Measurements from ENCODE around the gene GYG1.

The GYG1 gene

GRCh38 chr3:149018247-149018646, 26.9 kb downstream of the GYG1 start:
- no peak for TF ChIP-seq CTCF (conservative IDR thresholded peaks at IDR 0.05; ENCODE audit: low read depth)
- ChIA-PET CTCF (interaction anchor here (0.6 kb wide), 1 partner anchor 20 kb away, joined by 3 read pairs; no protein-coding TSS in a partner anchor), POLR2A (ENCODE audit: low non-redundant PET) (no interaction called here)
- H3K27ac ChIP-seq = no peak overlapping the region
- DNase-seq (ENCODE audit: low spot score) = no peak

- TF ChIP-seq CTCF (conservative IDR thresholded peaks at IDR 0.05; ENCODE audit: low read depth) = no peak
- no peak overlapping the region for H3K27ac ChIP-seq
- ChIA-PET POLR2A (ENCODE audit: low non-redundant PET) (no interaction called here), CTCF (no interaction called here)
- DNase-seq (ENCODE audit: low spot score) = no peak
These were observed 28.2 kb downstream of the GYG1 start for GRCh38 chr3:149019580-149019979.

GRCh38 chr3:149020196-149020838, 29.0 kb downstream of the GYG1 start:
- no peak overlapping the region for H3K27ac ChIP-seq
- DNase-seq (ENCODE audit: low spot score) = no peak
- ChIA-PET CTCF (no interaction called here), POLR2A (ENCODE audit: low non-redundant PET) (no interaction called here)
- no peak for TF ChIP-seq CTCF (conservative IDR thresholded peaks at IDR 0.05; ENCODE audit: low read depth)

GRCh38 chr3:149020839-149021252, 29.5 kb downstream of the GYG1 start:
- ChIA-PET POLR2A (ENCODE audit: low non-redundant PET) (no interaction called here), CTCF (no interaction called here)

GRCh38 chr3:149021830-149022229, 30.5 kb downstream of the GYG1 start:
- ChIA-PET CTCF (interaction anchor here (0.6 kb wide), 1 partner anchor 537 kb away, joined by 3 read pairs; no protein-coding TSS in a partner anchor), POLR2A (ENCODE audit: low non-redundant PET) (no interaction called here)
- DNase-seq (ENCODE audit: low spot score) = no peak
- no peak for TF ChIP-seq CTCF (conservative IDR thresholded peaks at IDR 0.05; ENCODE audit: low read depth)
- no peak overlapping the region for H3K27ac ChIP-seq

More at GRCh38 chr3:149020839-149021252, 29.5 kb downstream of the GYG1 start:
- no peak for DNase-seq (ENCODE audit: low spot score)
- TF ChIP-seq CTCF (conservative IDR thresholded peaks at IDR 0.05; ENCODE audit: low read depth) = no peak
- H3K27ac ChIP-seq = no peak overlapping the region

GRCh38 chr3:149023951-149024350, 32.6 kb downstream of the GYG1 start:
- TF ChIP-seq CTCF (conservative IDR thresholded peaks at IDR 0.05; ENCODE audit: low read depth) = no peak
- no peak for DNase-seq (ENCODE audit: low spot score)
- ChIA-PET POLR2A (ENCODE audit: low non-redundant PET) (no interaction called here), CTCF (no interaction called here)
- no peak overlapping the region for H3K27ac ChIP-seq

Measured in RWPE1 (cell line).